PFSK-1 (cell line): ENCODE data around the gene PKP1.

Experiments used
- FOXP2 ChIP-seq: optimal IDR thresholded peaks from 2 replicates; pipeline ENCODE3; 2011; ENCODE audit warnings: borderline replicate concordance, control low read depth, inconsistent platforms; ENCODE audit not compliant: insufficient read depth; ENCODE audit errors: extremely low read length, extremely low read depth
- POLR2AphosphoS5 ChIP-seq: IDR thresholded peaks from 2 replicates; pipeline ENCODE4 v1.6.1; 2012; ENCODE audit warnings: low read depth, mild to moderate bottlenecking, control low read depth, low read length, moderate library complexity
- REST ChIP-seq, 2 experiments: IDR thresholded peaks; 2 replicates each; pipeline versions ENCODE4 v1.6.1 to v1.8.0; 2011 to 2012; ENCODE audit warnings: low read depth in 2 of 2, low read length in 2 of 2, control low read depth in 1 of 2, inconsistent platforms in 1 of 2, mild to moderate bottlenecking in 1 of 2, moderate library complexity in 1 of 2; ENCODE audit not compliant: insufficient read depth in 1 of 2
- SIN3A ChIP-seq: IDR thresholded peaks from 2 replicates; pipeline ENCODE4 v1.6.1; 2012; ENCODE audit warnings: mild to moderate bottlenecking, low read length, moderate library complexity, borderline replicate concordance; ENCODE audit not compliant: insufficient read depth
- TAF1 ChIP-seq: IDR thresholded peaks from 2 replicates; pipeline ENCODE4 v1.6.1; 2012; ENCODE audit warnings: low read length, control low read depth, borderline replicate concordance; ENCODE audit not compliant: insufficient read depth

The PKP1 gene

GRCh38 chr1:201357636-201358348, 74.5 kb downstream of the PKP1 start:
- TF ChIP-seq POLR2AphosphoS5 (no peak), SIN3A (no peak), TAF1 (no peak), REST (IDR thresholded peaks at IDR 0.05; ENCODE audit: insufficient read depth in 1 of 2, low read depth in 2 of 2, low read length in 2 of 2) (no peak), FOXP2 (no peak)

GRCh38 chr1:201358596-201358995, 75.3 kb downstream of the PKP1 start:
- TF ChIP-seq SIN3A (no peak), POLR2AphosphoS5 (no peak), REST (IDR thresholded peaks at IDR 0.05; ENCODE audit: insufficient read depth in 1 of 2, low read depth in 2 of 2, low read length in 2 of 2) (no peak), FOXP2 (no peak), TAF1 (no peak)

GRCh38 chr1:201359031-201359872, 75.9 kb downstream of the PKP1 start:
- TF ChIP-seq REST (IDR thresholded peaks at IDR 0.05; ENCODE audit: insufficient read depth in 1 of 2, low read depth in 2 of 2, low read length in 2 of 2): no peak
- TF ChIP-seq SIN3A: no peak
- TF ChIP-seq TAF1: no peak
- no peak for TF ChIP-seq POLR2AphosphoS5
- no peak for TF ChIP-seq FOXP2

GRCh38 chr1:201359873-201360210, 76.5 kb downstream of the PKP1 start:
- TF ChIP-seq TAF1 (no peak), POLR2AphosphoS5 (no peak), FOXP2 (no peak), REST (IDR thresholded peaks at IDR 0.05; ENCODE audit: insufficient read depth in 1 of 2, low read depth in 2 of 2, low read length in 2 of 2) (no peak), SIN3A (no peak)
